PC-3 (cell line): ENCODE measurements around the gene ACAP1. TPM values are rescaled to one million over a fixed set of nuclear protein-coding genes. Genes with fewer than 3 reads are reported as not detected.

Experiments
- ATAC-seq: fragments of 200-7000 bp; cut with Tn5 transposase; 2 replicates; pipeline ENCODE4 v1.9.1; 2020; ENCODE audit warnings: mild to moderate bottlenecking, moderate library complexity
- BruUV-seq: library from RNA; stranded (reverse); fragments of 400-500 nt; replicated peaks from 2 replicates; lab custom pipeline; 2021; lab: Mats Ljungman, UMichigan
- CTCF ChIA-PET: fragments of 300-600 bp; sonication (Branson Sonifier 250); formaldehyde crosslinking; loops from one replicate; lab custom pipeline; 2022; ENCODE audit warnings: antibody characterized with exemption; lab: Charles Lee
- POLR2A ChIA-PET: fragments of 300-600 bp; sonication (Branson Sonifier 250); formaldehyde crosslinking; loops from one replicate; lab custom pipeline; 2022; ENCODE audit warnings: antibody characterized with exemption; ENCODE audit not compliant: unreplicated experiment; lab: Charles Lee
- DNase-seq: peaks from one replicate; pipeline ENCODE4 v3.0.0-alpha.2; 2015
- H2AFZ ChIP-seq: fragments of 300-600 bp; sonication (generic); 2 replicates; pipeline ENCODE4 v1.6.0; 2016; ENCODE audit warnings: antibody characterized with exemption, low read length
- H3F3A ChIP-seq: fragments of 300-600 bp; sonication (generic); one replicate; pipeline ENCODE4 v1.6.0; 2017; ENCODE audit warnings: antibody characterized with exemption, low read length, control low read depth, mild to moderate bottlenecking; ENCODE audit not compliant: unreplicated experiment
- H3K27ac ChIP-seq: fragments of 300-600 bp; sonication (generic); 2 replicates; pipeline ENCODE4 v1.5.1; 2016; ENCODE audit warnings: mild to moderate bottlenecking, low read length
- H3K27me3 ChIP-seq: fragments of 300-600 bp; sonication (generic); 2 replicates; pipeline ENCODE4 v1.6.1; 2016; ENCODE audit warnings: low read length, mixed read lengths
- H3K36me3 ChIP-seq: fragments of 300-600 bp; sonication (generic); 2 replicates; pipeline ENCODE4 v1.6.1; 2016; ENCODE audit warnings: low read depth, mixed run types, low read length, mixed read lengths
- H3K4me1 ChIP-seq: fragments of 300-600 bp; sonication (generic); 2 replicates; pipeline ENCODE4 v1.5.1; 2016; ENCODE audit warnings: low read length; ENCODE audit not compliant: insufficient read depth
- H3K4me2 ChIP-seq: fragments of 300-600 bp; sonication (generic); 2 replicates; pipeline ENCODE4 v1.6.0; 2016; ENCODE audit warnings: low read length
- H3K4me3 ChIP-seq: fragments of 300-600 bp; sonication (generic); 2 replicates; pipeline ENCODE4 v1.5.1; 2016; ENCODE audit warnings: mild to moderate bottlenecking, low read length, mixed read lengths
- H3K79me2 ChIP-seq: fragments of 300-600 bp; sonication (generic); 2 replicates; pipeline ENCODE4 v1.6.1; 2017; ENCODE audit warnings: low read length, mixed read lengths
- H3K9ac ChIP-seq: fragments of 300-600 bp; sonication (generic); 2 replicates; pipeline ENCODE4 v1.6.0; 2016; ENCODE audit warnings: mild to moderate bottlenecking, low read length
- H3K9me2 ChIP-seq: fragments of 300-600 bp; sonication (generic); replicated peaks from 2 replicates; pipeline ENCODE4 v1.6.1; 2016; ENCODE audit warnings: mixed run types, low read length, mixed read lengths
- H3K9me3 ChIP-seq: fragments of 300-600 bp; sonication (generic); 2 replicates; pipeline ENCODE4 v1.6.1; 2016; ENCODE audit warnings: low read length, mixed read lengths
- H4K20me1 ChIP-seq: fragments of 300-600 bp; sonication (generic); 2 replicates; pipeline ENCODE4 v1.6.1; 2016; ENCODE audit warnings: low read length, mixed read lengths
- CTCF ChIP-seq: fragments of 300-600 bp; sonication (generic); conservative IDR thresholded peaks from 2 replicates; pipeline ENCODE4 v1.5.1; 2017; ENCODE audit warnings: antibody characterized with exemption, low read depth, mild to moderate bottlenecking, low read length
- EZH2 ChIP-seq: fragments of 300-600 bp; sonication (generic); IDR thresholded peaks from one replicate; pipeline ENCODE4 v1.6.1; 2017; ENCODE audit warnings: antibody characterized with exemption, mild to moderate bottlenecking, low read length; ENCODE audit not compliant: unreplicated experiment
- EZH2phosphoT487 ChIP-seq: fragments of 300-600 bp; sonication (generic); IDR thresholded peaks from 2 replicates; pipeline ENCODE4 v1.6.1; 2018; ENCODE audit warnings: mild to moderate bottlenecking, antibody characterized with exemption, low read length, borderline replicate concordance
- intact Hi-C: fragments of 100-400 bp; cut with micrococcal nuclease; formaldehyde crosslinking; loops from 2 replicates; pipeline ENCODE4 v1.9.0; 2023
- total RNA-seq: library from RNA; depleted of rRNA; stranded (reverse); fragments of >200 nt; gene quantifications from 2 replicates; pipeline ENCODE4 v1.2.3, GENCODE V29; 2014

The ACAP1 gene
- total RNA-seq, 1 experiment from 2014 or later = not detected

- Histone ChIP-seq H3K9me3 (no peaks in the 10 kb centered on the region), H3K9me2 (no peaks in the 10 kb centered on the region), H3F3A (no peaks in the 10 kb centered on the region), H3K4me1 (0 out of 2 replicates have a peak, but pooled peaks cover 6% of the 10 kb centered on the region), H3K4me2 (peak overlapping the region; percentile 93), H3K4me3 (no peak overlapping the region), H4K20me1 (no peaks in the 10 kb centered on the region), H3K9ac (no peak overlapping the region), H3K36me3 (0 out of 2 replicates have a peak, but pooled peaks cover 11% of the 10 kb centered on the region), H2AFZ (no peak overlapping the region), H3K27ac (no peak overlapping the region), H3K79me2 (peaks cover 16% of the 10 kb centered on the region), H3K27me3 (no peaks in the 10 kb centered on the region)
- ATAC-seq (no peak), DNase-seq (no peak)
- intact Hi-C loops = no loop called here
- POLR2A ChIA-PET = no interaction called here
- BruUV-seq = no TSS peak
- TF ChIP-seq CTCF (no peak), EZH2phosphoT487 (no peak), EZH2 (no peak)
- CTCF ChIA-PET = no interaction called here
Observed at GRCh38 chr17:7327501-7327900, 8.8 kb upstream of the ACAP1 start.

DNA sequence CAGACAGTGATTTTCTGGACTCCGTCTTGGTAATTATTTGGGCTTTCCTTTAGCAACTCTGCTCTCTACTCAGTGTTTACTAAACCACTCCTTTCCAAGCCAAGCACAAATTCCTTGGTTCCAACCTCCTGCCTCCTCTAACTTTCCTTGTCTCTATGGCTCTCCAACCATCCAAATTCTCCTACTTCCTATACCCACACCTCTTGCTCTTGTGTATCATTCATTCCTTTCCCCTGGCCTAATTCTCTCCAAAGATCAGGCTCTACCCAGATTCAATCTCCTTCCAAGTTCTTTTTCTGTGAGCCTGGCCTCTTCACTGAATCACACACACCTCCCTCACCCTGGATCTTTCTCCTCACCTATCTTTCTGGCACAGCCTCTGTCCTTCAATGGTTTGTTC lies 8.3 kb upstream of the ACAP1 start:
- intact Hi-C loops = loop anchor here (2.0 kb wide), 1 partner anchor 19 kb away; no protein-coding TSS in a partner anchor
- Histone ChIP-seq H3K4me3 (peak overlapping the region; percentile 96), H3K4me2 (peak overlapping the region; percentile 93), H3K9ac (peak overlapping the region; percentile 88), H3K36me3 (0 out of 2 replicates have a peak, but pooled peaks cover 11% of the 10 kb centered on the region), H3K9me2 (no peaks in the 10 kb centered on the region), H3K79me2 (peaks cover 16% of the 10 kb centered on the region), H3K9me3 (no peaks in the 10 kb centered on the region), H3K27ac (no peak overlapping the region), H2AFZ (no peak overlapping the region), H3F3A (no peaks in the 10 kb centered on the region), H3K4me1 (0 out of 2 replicates have a peak, but pooled peaks cover 6% of the 10 kb centered on the region), H3K27me3 (no peaks in the 10 kb centered on the region), H4K20me1 (no peaks in the 10 kb centered on the region)
- ChIA-PET CTCF (no interaction called here), POLR2A (no interaction called here)
- TF ChIP-seq EZH2phosphoT487 (no peak), EZH2 (no peak), CTCF (no peak)
- DNase-seq (no peak), ATAC-seq (no peak)
- BruUV-seq = no TSS peak

- POLR2A ChIA-PET = no interaction called here
- Histone ChIP-seq H3K36me3 (0 out of 2 replicates have a peak, but pooled peaks cover 4% of the 10 kb centered on the region), H3K9me2 (no peaks in the 10 kb centered on the region), H3K9ac (peak within 1 kb of the TSS; percentile 88), H4K20me1 (no peaks in the 10 kb centered on the region), H3K4me1 (0 out of 2 replicates have a peak, but pooled peaks cover 6% of the 10 kb centered on the region), H3K27me3 (no peaks in the 10 kb centered on the region), H3K9me3 (no peaks in the 10 kb centered on the region), H3F3A (no peaks in the 10 kb centered on the region), H2AFZ (peak within 1 kb of the TSS; percentile 95), H3K79me2 (peaks cover 16% of the 10 kb centered on the region), H3K27ac (peak within 1 kb of the TSS; percentile 77), H3K4me3 (peak within 1 kb of the TSS; percentile 96), H3K4me2 (peak within 1 kb of the TSS; percentile 99)
- intact Hi-C loops = loop anchor here (2.0 kb wide), 1 partner anchor 20 kb away; no protein-coding TSS in a partner anchor
- BruUV-seq = no TSS peak
- CTCF ChIA-PET = no interaction called here
- peak; percentile 27 for ATAC-seq
- TF ChIP-seq EZH2phosphoT487 = no peak
- no peak for TF ChIP-seq EZH2
- no peak for TF ChIP-seq CTCF
- DNase-seq = peak; percentile 2
Observed at GRCh38 chr17:7328840-7329373, 7.4 kb upstream of the ACAP1 start, which contains the start of gene NEURL4. TSS of gene NEURL4 (minus strand) at chr17:7329335. CDS start at chr17:7329312, 23 bp downstream.
